K562 (cell line): Measurements from ENCODE around the gene WWOX. TPM values are rescaled to one million over a fixed set of nuclear protein-coding genes. Genes with fewer than 3 reads are reported as not detected.
A peak's percentile ranks its signal among the peaks of the same experiment; 100 is the strongest.

ENCODE experiments used
- ATAC-seq: fragments of 200-7000 bp; cut with Tn5 transposase; 3 replicates; pipeline ENCODE4 v1.9.1; 2020; ENCODE audit warnings: moderate library complexity
- BruUV-seq: library from RNA; stranded (reverse); fragments of 400-500 nt; replicated peaks from 2 replicates; lab custom pipeline; 2021; lab: Mats Ljungman, UMichigan
- CTCF ChIA-PET: fragments of 300-600 bp; formaldehyde crosslinking; extraction: SDS; loops from one replicate; lab custom pipeline; 2021; ENCODE audit warnings: low intra/inter-chr PET ratio; lab: Yijun Ruan, JAX
- POLR2A ChIA-PET: fragments of 300-600, 350-650 bp; sonication (Branson Sonifier 250); formaldehyde crosslinking; extraction: SDS; loops from one replicate; lab custom pipeline; 2021; ENCODE audit warnings: antibody characterized with exemption, inconsistent platforms; lab: Yijun Ruan, JAX
- DNase-seq, 4 experiments: peaks; one replicate each; pipeline versions ENCODE4 v3.0.0 to v3.0.0-alpha.2; 2011 to 2018; ENCODE audit warnings: low spot score in 3 of 4, mixed read lengths in 3 of 4; ENCODE audit errors: extremely low read depth in 1 of 4
- FAIRE-seq: peaks from 2 replicates; lab custom pipeline; 2011; peaks lifted over from hg19 to GRCh38; lab: Jason Lieb, UNC
- H2AFZ ChIP-seq: 2 replicates; pipeline ENCODE4 v1.6.0; 2011; ENCODE audit warnings: low read depth, low read length, control low read depth, inconsistent platforms
- H3K27ac ChIP-seq: fragments of 200-600 bp; 3 replicates; pipeline ENCODE4 v1.8.0; 2011; ENCODE audit warnings: low read depth, mild to moderate bottlenecking, control low read depth, inconsistent platforms, low read length, moderate library complexity, mixed read lengths; ENCODE audit errors: extremely low read depth
- H3K27me3 ChIP-seq, 2 experiments: fragments of 300-600 bp in 1 of 2; 2 replicates in 1 of 2; 3 replicates in 1 of 2; pipeline versions ENCODE4 v1.6.0 to v1.8.0; 2011; ENCODE audit warnings: inconsistent platforms in 2 of 2, low read length in 2 of 2, mild to moderate bottlenecking in 1 of 2, mixed read lengths in 1 of 2, moderate library complexity in 1 of 2; ENCODE audit not compliant: control insufficient read depth in 2 of 2, insufficient read depth in 2 of 2
- H3K36me3 ChIP-seq: fragments of 300-600 bp; 3 replicates; pipeline ENCODE4 v1.8.0; 2011; ENCODE audit warnings: mild to moderate bottlenecking, low read length, inconsistent platforms; ENCODE audit not compliant: control insufficient read depth, insufficient read depth
- H3K4me1 ChIP-seq, 2 experiments: fragments of 200-600 bp in 1 of 2; replicated peaks in 1 of 2; 2 replicates in 1 of 2; 3 replicates in 1 of 2; pipeline versions ENCODE4 v1.5.1 to v1.8.0; 2011; ENCODE audit warnings: inconsistent platforms in 2 of 2, low read length in 2 of 2, mild to moderate bottlenecking in 1 of 2, mixed read lengths in 1 of 2, moderate library complexity in 1 of 2; ENCODE audit not compliant: control insufficient read depth in 2 of 2, insufficient read depth in 2 of 2
- H3K4me2 ChIP-seq: 2 replicates; pipeline ENCODE4 v1.6.1; 2011; ENCODE audit warnings: low read length, control low read depth, inconsistent platforms, mixed read lengths; ENCODE audit not compliant: insufficient read depth
- H3K4me3 ChIP-seq: fragments of 200-600 bp; sonication (generic), shearing (Covaris generic); 2 replicates; pipeline ENCODE4 v1.5.1; 2016; ENCODE audit warnings: control low read depth, inconsistent platforms
- H3K79me2 ChIP-seq: fragments of 200-600 bp; 3 replicates; pipeline ENCODE4 v1.8.0; 2011; ENCODE audit warnings: low read length, inconsistent platforms; ENCODE audit not compliant: control insufficient read depth, insufficient read depth
- H3K9ac ChIP-seq, 2 experiments: 2 replicates each; pipeline versions ENCODE4 v1.6.0 to v1.6.1; 2011; ENCODE audit warnings: low read depth in 2 of 2, low read length in 2 of 2, control low read depth in 1 of 2, inconsistent platforms in 1 of 2, mild to moderate bottlenecking in 1 of 2, mixed read lengths in 1 of 2; ENCODE audit not compliant: insufficient read depth in 1 of 2
- H3K9me1 ChIP-seq: one replicate; pipeline ENCODE4 v1.6.0; 2011; ENCODE audit warnings: inconsistent platforms, mild to moderate bottlenecking, low read length, moderate library complexity; ENCODE audit not compliant: control insufficient read depth, insufficient read depth
- H3K9me3 ChIP-seq: replicated peaks from 2 replicates; pipeline ENCODE4 v1.5.1; 2011; ENCODE audit warnings: low read depth, low read length, inconsistent platforms; ENCODE audit not compliant: control insufficient read depth, insufficient read depth
- H4K20me1 ChIP-seq: replicated peaks from 2 replicates; pipeline ENCODE4 v1.6.1; 2011; ENCODE audit warnings: low read length, inconsistent platforms, mixed read lengths; ENCODE audit not compliant: control insufficient read depth, insufficient read depth
- BCL6 ChIP-seq: fragments of 250-450 bp; sonication (Bioruptor Pico); IDR thresholded peaks from 2 replicates; pipeline ENCODE4 v1.4.0; 2020
- HNRNPK ChIP-seq: fragments of 200-400 bp; formaldehyde crosslinking; IDR thresholded peaks from one replicate; pipeline ENCODE4 v1.6.1; 2018; ENCODE audit warnings: mild to moderate bottlenecking, low read depth, low read length; ENCODE audit not compliant: poor library complexity, severe bottlenecking
- HOXB6 ChIP-seq: fragments of 250-450 bp; sonication (Bioruptor Pico); IDR thresholded peaks from 2 replicates; pipeline ENCODE4 v1.5.1; 2022; ENCODE audit warnings: mild to moderate bottlenecking, borderline replicate concordance
- IRF2 ChIP-seq: sonication (generic); formaldehyde crosslinking; IDR thresholded peaks from 2 replicates; pipeline ENCODE4 v1.8.1; 2022; ENCODE audit warnings: mild to moderate bottlenecking, missing genetic modification reagents
- MAFG ChIP-seq: fragments of 450-650 bp; conservative IDR thresholded peaks from 2 replicates; pipeline ENCODE4 v1.6.1; 2016; ENCODE audit warnings: missing genetic modification characterization, missing compliant biosample characterization
- MTA1 ChIP-seq: fragments of 450-650 bp; IDR thresholded peaks from 2 replicates; pipeline ENCODE4 v1.6.1; 2017; ENCODE audit warnings: borderline replicate concordance
- NCOA2 ChIP-seq, 2 experiments: fragments of 450-650 bp; IDR thresholded peaks; 2 replicates each; pipeline ENCODE4 v1.6.1; 2018; ENCODE audit warnings: mild to moderate bottlenecking in 2 of 2, moderate library complexity in 1 of 2; ENCODE audit not compliant: partially characterized antibody in 2 of 2
- NCOR1 ChIP-seq: fragments of 450-650 bp; IDR thresholded peaks from 2 replicates; pipeline ENCODE4 v1.6.1; 2016; ENCODE audit warnings: mild to moderate bottlenecking, moderate library complexity
- NRF1 ChIP-seq, 2 experiments: fragments of 450-650 bp; IDR thresholded peaks in 1 of 2; conservative IDR thresholded peaks in 1 of 2; 2 replicates each; pipeline ENCODE4 v1.6.1; 2014; ENCODE audit warnings: mild to moderate bottlenecking in 2 of 2
- PTTG1 ChIP-seq: fragments of 450-650 bp; IDR thresholded peaks from 2 replicates; pipeline ENCODE4 v1.6.1; 2016; ENCODE audit warnings: low read depth, mild to moderate bottlenecking, missing genetic modification characterization, missing compliant biosample characterization
- RNF2 ChIP-seq: sonication (generic); IDR thresholded peaks from 2 replicates; pipeline ENCODE4 v1.6.1; 2016
- STAG1 ChIP-seq: sonication (generic); formaldehyde crosslinking; IDR thresholded peaks from 2 replicates; pipeline ENCODE4 v1.5.0; 2020; ENCODE audit warnings: missing genetic modification reagents, borderline replicate concordance
- TBP ChIP-seq: optimal IDR thresholded peaks from 2 replicates; pipeline ENCODE3; 2011; ENCODE audit warnings: low read depth, low read length, improper control_type of control experiment
- TRIM24 ChIP-seq, 2 experiments: fragments of 450-650 bp; IDR thresholded peaks; 2 replicates each; pipeline ENCODE4 v1.6.1; 2016
- TRIM25 ChIP-seq: fragments of 450-650 bp; IDR thresholded peaks from 2 replicates; pipeline ENCODE4 v1.7.0; 2016; ENCODE audit warnings: borderline replicate concordance
- U2AF2 ChIP-seq: fragments of 200-400 bp; formaldehyde crosslinking; optimal IDR thresholded peaks from 2 replicates; pipeline ENCODE3; 2017; ENCODE audit warnings: low read depth, mild to moderate bottlenecking, low read length
- ZNF23 ChIP-seq: fragments of 250-450 bp; sonication (Bioruptor Pico); IDR thresholded peaks from 2 replicates; pipeline ENCODE4 v1.4.0; 2020; ENCODE audit warnings: mild to moderate bottlenecking
- ZNF316 ChIP-seq: fragments of 450-650 bp; IDR thresholded peaks from 2 replicates; pipeline ENCODE4 v1.6.1; 2016
- ZNF354B ChIP-seq: fragments of 250-450 bp; sonication (Bioruptor Pico); IDR thresholded peaks from 2 replicates; pipeline ENCODE4 v1.4.0; 2020
- ZNF384 ChIP-seq: IDR thresholded peaks from 2 replicates; pipeline ENCODE4 v1.6.1; 2012; ENCODE audit warnings: low read depth, low read length, improper control_type of control experiment
- ZNF41 ChIP-seq: fragments of 250-450 bp; sonication (Bioruptor Pico); conservative IDR thresholded peaks from 2 replicates; pipeline ENCODE4 v1.4.0; 2020; ENCODE audit warnings: mild to moderate bottlenecking
- ZNF780A ChIP-seq: fragments of 250-450 bp; sonication (Bioruptor Pico); IDR thresholded peaks from 2 replicates; pipeline ENCODE4 v1.5.0; 2021; ENCODE audit warnings: mild to moderate bottlenecking
- WGBS: fragments of 100-300 bp; shearing (Covaris generic); methylation state at CpG from one replicate; pipeline ENCODE4 v1.1.6; 2016; ENCODE audit warnings: low coverage, mixed read lengths; ENCODE audit not compliant: insufficient coverage; ENCODE audit errors: missing lambda C conversion rate; 5-methylcytosine and 5-hydroxymethylcytosine counted together
- in situ Hi-C: fragments of 300-500 bp; cut with MboI; formaldehyde crosslinking; loops from 4 replicates; pipeline ENCODE4 v1.15.0; 2018; ENCODE audit warnings: inconsistent platforms, mixed read lengths
- intact Hi-C: fragments of 100-400 bp; cut with micrococcal nuclease; formaldehyde crosslinking; loops from 2 replicates; pipeline ENCODE4 v1.14.2; 2022
- polyA plus RNA-seq, 8 experiments: library from polyadenylated mRNA; depleted of rRNA in 4 of 8; stranded (reverse) in 5 of 8; unstranded in 3 of 8; fragments of >200 nt; fragmentation: Nextera tagmentation in 2 of 8; fragmentation: Illumina TruSeq in 1 of 8; extraction: Ambion mirVana in 2 of 8; extraction: Trizol in 1 of 8; gene quantifications; 2 replicates each; pipeline versions ENCODE4 v1.2.1 to v1.2.3, GENCODE V29; 2011 to 2014; ENCODE audit warnings: inconsistent platforms in 1 of 8, missing spikeins in 1 of 8
- total RNA-seq, 7 experiments: library from RNA; depleted of rRNA in 6 of 7; stranded (reverse); fragments of >200 nt in 6 of 7; fragmentation: Illumina TruSeq in 2 of 7; extraction: Trizol in 2 of 7; gene quantifications; 2 replicates each; pipeline versions ENCODE4 v1.2.1 to v1.2.3, GENCODE V29; 2011 to 2021; ENCODE audit warnings: low replicate concordance in 1 of 7
- TF ChIP-seq, protein P1 (sequence below): sonication (generic); formaldehyde crosslinking; IDR thresholded peaks from 2 replicates; pipeline ENCODE4 v1.8.0; 2022; ENCODE audit warnings: mild to moderate bottlenecking, missing genetic modification reagents
- TF ChIP-seq, protein P2 (sequence below): conservative IDR thresholded peaks from 2 replicates; pipeline ENCODE4 v1.6.1; 2011; ENCODE audit warnings: low read depth, mild to moderate bottlenecking, low read length; ENCODE audit not compliant: control insufficient read depth

The WWOX gene
- total and polyA plus RNA-seq, 9 of the 15 experiments (the other 6 are each of a cell fraction or from before 2014, with no cell fraction given) = 1.6 to 22.7 (median 8.1) TPM

DNA sequence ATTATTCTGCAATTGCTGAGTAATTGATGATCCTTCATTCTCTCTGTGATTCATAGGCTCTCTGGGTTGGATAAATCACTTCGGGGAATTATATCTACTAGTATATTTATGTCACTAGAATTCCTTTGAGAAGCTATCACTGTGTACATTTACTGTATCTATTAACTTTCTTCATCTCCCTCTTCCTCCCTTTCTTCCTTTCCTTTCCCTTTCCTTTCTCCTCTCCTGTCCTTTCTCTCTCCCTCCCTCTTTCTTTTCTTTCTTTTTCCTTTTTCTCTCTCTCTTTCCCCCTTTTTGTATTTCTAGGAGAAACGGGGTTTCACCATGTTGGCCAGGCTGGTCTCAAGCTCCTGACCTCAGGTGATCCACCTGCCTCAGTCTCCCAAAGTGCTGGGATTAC is 711.8 kb downstream of the WWOX start (continued):
- TF ChIP-seq, protein P1, sequence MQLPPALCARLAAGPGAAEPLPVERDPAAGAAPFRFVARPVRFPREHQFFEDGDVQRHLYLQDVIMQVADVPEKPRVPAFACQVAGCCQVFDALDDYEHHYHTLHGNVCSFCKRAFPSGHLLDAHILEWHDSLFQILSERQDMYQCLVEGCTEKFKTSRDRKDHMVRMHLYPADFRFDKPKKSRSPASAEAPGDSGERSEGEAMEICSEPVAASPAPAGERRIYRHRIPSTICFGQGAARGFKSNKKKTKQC = no peak
- TF ChIP-seq TBP (no peak), MTA1 (no peak), TRIM24 (IDR thresholded peaks at IDR 0.05) (no peak), ZNF780A (no peak), NCOA2 (IDR thresholded peaks at IDR 0.05; ENCODE audit: partially characterized antibody in 2 of 2) (no peak), PTTG1 (tag) (no peak), RNF2 (no peak), NRF1 (conservative IDR thresholded peaks at IDR 0.05 in 1 of 2, IDR thresholded peaks at IDR 0.05 in 1 of 2) (no peak)

DNA sequence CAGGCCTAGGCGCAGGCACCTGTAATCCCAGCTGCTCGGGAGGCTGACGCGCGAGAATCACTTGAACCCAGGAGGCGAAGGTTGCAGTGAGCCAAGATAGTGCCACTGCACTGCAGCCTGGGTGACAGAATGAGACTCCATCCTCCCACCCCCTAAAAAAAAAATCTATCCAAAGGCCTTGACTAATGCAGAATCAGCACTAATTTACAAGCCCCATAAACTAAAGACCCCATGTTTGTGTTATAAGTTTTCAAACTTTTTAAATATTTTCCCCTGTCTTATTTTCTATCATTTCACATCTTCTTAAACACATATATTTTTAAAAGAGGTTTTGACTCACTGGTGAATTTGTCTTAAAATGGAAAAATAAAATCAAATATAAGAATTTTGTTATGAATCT is 713.1 kb downstream of the WWOX start:
- ATAC-seq (no peak), DNase-seq (no peak), FAIRE-seq (no peak)
- Histone ChIP-seq H3K79me2 (no peaks in the 10 kb centered on the region), H3K4me3 (no peak overlapping the region), H4K20me1 (no peaks in the 10 kb centered on the region), H3K4me1 (no peaks in the 10 kb centered on the region), H3K9me1 (no peaks in the 10 kb centered on the region), H3K36me3 (no peaks in the 10 kb centered on the region), H3K9me3 (no peaks in the 10 kb centered on the region), H2AFZ (no peak overlapping the region), H3K4me2 (no peak overlapping the region), H3K27ac (no peak overlapping the region), H3K27me3 (peaks cover 2 to 4% of the 10 kb centered on the region in 2 experiments; a peak in 2 of 5 replicates), H3K9ac (no peak overlapping the region)
- intact Hi-C loops (no loop called here), in situ Hi-C loops (no loop called here)
- ChIA-PET CTCF (no interaction called here), POLR2A (no interaction called here)
- no TSS peak for BruUV-seq
- WGBS = 0% methylated on average over 6 of the region's 6 CpGs
- TF ChIP-seq STAG1 (CRISPR knock-in tag) (no peak), ZNF384 (no peak), TRIM25 (no peak), U2AF2 (no peak), BCL6 (CRISPR knock-in tag) (no peak), MAFG (tag) (0 out of 2 replicates have a peak, but pooled peaks have one; percentile 20), HOXB6 (CRISPR knock-in tag) (no peak), ZNF23 (CRISPR knock-in tag) (no peak), HNRNPK (no peak), ZNF354B (no peak), ZNF41 (CRISPR knock-in tag) (no peak), ZNF316 (peak; percentile 63), IRF2 (CRISPR knock-in tag) (no peak), NCOR1 (no peak)
- TF ChIP-seq, protein P2, sequence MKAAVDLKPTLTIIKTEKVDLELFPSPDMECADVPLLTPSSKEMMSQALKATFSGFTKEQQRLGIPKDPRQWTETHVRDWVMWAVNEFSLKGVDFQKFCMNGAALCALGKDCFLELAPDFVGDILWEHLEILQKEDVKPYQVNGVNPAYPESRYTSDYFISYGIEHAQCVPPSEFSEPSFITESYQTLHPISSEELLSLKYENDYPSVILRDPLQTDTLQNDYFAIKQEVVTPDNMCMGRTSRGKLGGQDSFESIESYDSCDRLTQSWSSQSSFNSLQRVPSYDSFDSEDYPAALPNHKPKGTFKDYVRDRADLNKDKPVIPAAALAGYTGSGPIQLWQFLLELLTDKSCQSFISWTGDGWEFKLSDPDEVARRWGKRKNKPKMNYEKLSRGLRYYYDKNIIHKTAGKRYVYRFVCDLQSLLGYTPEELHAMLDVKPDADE = no peak
